Karpas-422 (cell line): ENCODE measurements around the gene CXCL10. TPM values are rescaled to one million over a fixed set of nuclear protein-coding genes. Genes with fewer than 3 reads are reported as not detected.
"Not testable (repeated sequence)": the region's sequence is repeated elsewhere in the genome, so short reads cannot be mapped to it uniquely, and the experiment has no call there.

Source experiments
- DNase-seq: peaks from one replicate; pipeline ENCODE4 v3.0.0-alpha.2; 2015
- H2AFZ ChIP-seq: fragments of 200-600 bp; sonication (generic); 2 replicates; pipeline ENCODE4 v1.6.1; 2014; ENCODE audit warnings: antibody characterized with exemption, low read length, mixed read lengths
- H3K27ac ChIP-seq: fragments of 200-600 bp; sonication (generic); 2 replicates; pipeline ENCODE4 v1.5.1; 2014; ENCODE audit warnings: mild to moderate bottlenecking, low read length, moderate library complexity
- H3K27me3 ChIP-seq: fragments of 200-600 bp; sonication (generic); 2 replicates; pipeline ENCODE4 v1.6.1; 2014; ENCODE audit warnings: low read length, mixed read lengths
- H3K36me3 ChIP-seq: fragments of 200-600 bp; sonication (generic); 2 replicates; pipeline ENCODE4 v1.6.1; 2014; ENCODE audit warnings: low read length, mixed read lengths; ENCODE audit not compliant: insufficient read depth
- H3K4me1 ChIP-seq: fragments of 200-600 bp; sonication (generic); 2 replicates; pipeline ENCODE4 v1.6.1; 2014; ENCODE audit warnings: mild to moderate bottlenecking, low read length, mixed read lengths
- H3K4me2 ChIP-seq: fragments of 200-600 bp; sonication (generic); 2 replicates; pipeline ENCODE4 v1.6.1; 2014; ENCODE audit warnings: low read length, low read depth, mild to moderate bottlenecking; ENCODE audit not compliant: poor library complexity, severe bottlenecking
- H3K4me3 ChIP-seq: fragments of 200-600 bp; sonication (generic); 2 replicates; pipeline ENCODE4 v1.5.1; 2014; ENCODE audit warnings: mild to moderate bottlenecking, antibody characterized with exemption, low read length, mixed read lengths
- H3K79me2 ChIP-seq: fragments of 200-600 bp; sonication (generic); 2 replicates; pipeline ENCODE4 v1.6.1; 2014; ENCODE audit warnings: mild to moderate bottlenecking, low read length, mixed read lengths
- H3K9ac ChIP-seq: fragments of 200-600 bp; sonication (generic); 2 replicates; pipeline ENCODE4 v1.6.0; 2014; ENCODE audit warnings: low read length
- H3K9me2 ChIP-seq: fragments of 200-600 bp; sonication (generic), shearing (Covaris generic); replicated peaks from 2 replicates; pipeline ENCODE4 v1.6.0; 2014; ENCODE audit warnings: mild to moderate bottlenecking, low read length, moderate library complexity; ENCODE audit not compliant: insufficient read depth
- H3K9me3 ChIP-seq: fragments of 300-700, 200-600 bp; sonication (generic); 2 replicates; pipeline ENCODE4 v1.6.1; 2014; ENCODE audit warnings: low read length, mixed read lengths
- H4K20me1 ChIP-seq: fragments of 200-600 bp; sonication (generic); 2 replicates; pipeline ENCODE4 v1.6.1; 2014; ENCODE audit warnings: mild to moderate bottlenecking, antibody characterized with exemption, low read length, low read depth; ENCODE audit not compliant: insufficient read depth
- total RNA-seq: library from RNA; depleted of rRNA; stranded (reverse); fragments of >200 nt; shearing (Covaris generic); gene quantifications from 2 replicates; pipeline ENCODE4 v1.2.3, GENCODE V29; 2014; ENCODE audit warnings: low replicate concordance

Gene CXCL10
- total RNA-seq, 1 experiment from 2014 or later: not detected

DNA sequence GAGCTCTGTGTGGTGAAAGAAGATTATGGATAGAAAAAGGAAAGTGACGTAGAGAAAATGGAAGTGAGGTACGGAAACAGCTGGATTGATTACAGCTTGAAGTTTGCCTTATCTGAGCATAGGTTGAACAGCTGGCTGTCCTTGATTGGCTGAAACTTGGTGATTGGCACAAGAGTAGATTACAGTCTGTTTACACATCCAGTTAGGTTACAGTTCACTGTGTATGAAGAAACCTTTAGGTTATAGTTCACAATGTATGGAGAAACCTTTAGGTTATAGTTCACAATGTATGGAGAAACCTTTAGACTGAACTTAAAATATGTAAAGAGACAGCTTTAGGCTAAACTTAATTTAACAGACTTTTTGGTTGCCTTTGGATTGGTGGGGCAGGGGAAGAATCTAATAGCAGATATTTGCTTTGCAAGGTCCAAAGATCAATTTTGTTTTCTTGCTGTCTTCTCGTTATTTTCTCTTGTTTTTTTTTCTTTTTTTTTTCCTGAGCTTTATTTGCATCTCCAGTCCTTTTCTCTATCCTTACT, 35.7 kb upstream of the CXCL10 start:
- Histone ChIP-seq H3K27ac (no peak overlapping the region), H3K9me2 (no peaks in the 10 kb centered on the region), H3K9ac (no peak overlapping the region), H2AFZ (no peak overlapping the region), H3K4me2 (no peak overlapping the region), H3K27me3 (no peaks in the 10 kb centered on the region), H3K4me3 (no peak overlapping the region), H4K20me1 (no peaks in the 10 kb centered on the region), H3K36me3 (no peaks in the 10 kb centered on the region), H3K4me1 (peaks cover 23% of the 10 kb centered on the region), H3K9me3 (no peaks in the 10 kb centered on the region), H3K79me2 (no peaks in the 10 kb centered on the region)
- no peak for DNase-seq

DNA sequence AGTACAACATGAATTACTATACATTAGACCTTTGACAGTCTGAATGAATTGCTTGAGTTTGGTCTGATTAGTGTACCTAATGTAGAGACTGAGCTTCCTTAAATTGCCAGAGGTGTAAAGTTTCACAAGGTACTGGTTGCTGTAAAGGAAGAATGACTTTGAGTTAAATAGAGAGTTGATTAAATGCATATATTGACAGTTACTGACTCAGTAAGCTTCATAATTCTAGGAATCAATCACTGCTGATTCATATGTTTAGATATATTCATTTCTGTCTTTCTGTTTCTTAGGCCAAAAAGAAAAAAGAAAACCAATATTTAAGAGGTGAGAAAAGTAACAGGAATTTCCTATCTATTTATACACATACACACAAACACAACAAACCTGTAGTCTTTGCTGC, 35.0 kb upstream of the CXCL10 start:
- Histone ChIP-seq H3K27me3 (no peaks in the 10 kb centered on the region), H3K9ac (no peak overlapping the region), H3K4me3 (no peak overlapping the region), H3K79me2 (no peaks in the 10 kb centered on the region), H3K4me1 (peaks cover 23% of the 10 kb centered on the region), H3K27ac (no peak overlapping the region), H3K36me3 (no peaks in the 10 kb centered on the region), H3K4me2 (no peak overlapping the region), H2AFZ (no peak overlapping the region), H4K20me1 (no peaks in the 10 kb centered on the region), H3K9me3 (no peaks in the 10 kb centered on the region), H3K9me2 (no peaks in the 10 kb centered on the region)
- DNase-seq: no peak

GRCh38 chr4:76055421-76055820, 32.1 kb upstream of the CXCL10 start:
- H3K4me1 ChIP-seq: peaks cover 14% of the 10 kb centered on the region
- H3K9me2 ChIP-seq: no peaks in the 10 kb centered on the region
- H3K9ac ChIP-seq: peak overlapping the region; percentile 24; the same call in 1 of the 2 replicates
- DNase-seq: no peak
- no peaks in the 10 kb centered on the region for H3K9me3 ChIP-seq
- H3K4me2 ChIP-seq: peak overlapping the region; percentile 25
- 0 out of 2 replicates have a peak overlapping the region, but pooled peaks have one; percentile 5 for H2AFZ ChIP-seq
- H3K27me3 ChIP-seq: no peaks in the 10 kb centered on the region
- H3K27ac ChIP-seq: peak overlapping the region; percentile 19; the same call in 1 of the 2 replicates
- H3K79me2 ChIP-seq: no peaks in the 10 kb centered on the region
- no peaks in the 10 kb centered on the region for H3K36me3 ChIP-seq
- H3K4me3 ChIP-seq: peak overlapping the region; percentile 9; the same call in 1 of the 2 replicates
- no peaks in the 10 kb centered on the region for H4K20me1 ChIP-seq

- Histone ChIP-seq H3K4me3 (peak overlapping the region; percentile 9; the same call in 1 of the 2 replicates), H3K9ac (peak overlapping the region; percentile 24; the same call in 1 of the 2 replicates), H3K4me2 (peak overlapping the region; percentile 25), H4K20me1 (no peaks in the 10 kb centered on the region), H3K36me3 (no peaks in the 10 kb centered on the region), H3K27ac (peak overlapping the region; percentile 19; the same call in 1 of the 2 replicates), H2AFZ (0 out of 2 replicates have a peak overlapping the region, but pooled peaks have one; percentile 5), H3K9me2 (no peaks in the 10 kb centered on the region), H3K79me2 (no peaks in the 10 kb centered on the region), H3K9me3 (no peaks in the 10 kb centered on the region), H3K4me1 (peaks cover 14% of the 10 kb centered on the region), H3K27me3 (no peaks in the 10 kb centered on the region)
- peak; percentile 59 for DNase-seq
Observed at GRCh38 chr4:76055016-76055415, 31.7 kb upstream of the CXCL10 start.

DNA sequence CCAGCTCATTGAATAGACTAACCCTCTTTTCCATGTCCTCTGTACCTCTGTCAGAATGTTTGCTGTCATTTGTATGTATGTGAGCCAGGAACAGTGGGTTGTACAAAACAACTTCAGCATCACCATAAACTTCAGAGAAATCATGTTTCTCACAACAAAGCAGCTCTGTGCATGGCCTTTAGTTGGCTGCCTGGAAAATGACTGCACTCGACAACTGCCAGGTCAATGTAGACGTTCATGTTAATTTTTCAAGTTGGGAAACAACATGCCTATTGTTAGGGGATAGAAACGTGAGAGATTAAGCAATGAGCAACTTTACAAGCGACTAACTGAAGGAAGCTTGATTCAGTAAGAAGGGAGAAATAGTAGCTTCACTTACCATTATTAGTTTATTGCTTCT, 30.4 kb upstream of the CXCL10 start:
- peaks cover 14% of the 10 kb centered on the region for H3K4me1 ChIP-seq
- H3K9me3 ChIP-seq: no peaks in the 10 kb centered on the region
- DNase-seq: no peak
- H3K9me2 ChIP-seq: no peaks in the 10 kb centered on the region
- no peak overlapping the region for H2AFZ ChIP-seq
- no peak overlapping the region for H3K4me3 ChIP-seq
- no peaks in the 10 kb centered on the region for H3K79me2 ChIP-seq
- no peak overlapping the region for H3K9ac ChIP-seq
- no peaks in the 10 kb centered on the region for H3K27me3 ChIP-seq
- H3K27ac ChIP-seq: no peak overlapping the region
- no peak overlapping the region for H3K4me2 ChIP-seq
- no peaks in the 10 kb centered on the region for H4K20me1 ChIP-seq
- H3K36me3 ChIP-seq: no peaks in the 10 kb centered on the region

GRCh38 chr4:76050560-76051050, 27.3 kb upstream of the CXCL10 start:
- not testable (repeated sequence) for H3K4me3 ChIP-seq, H3K27ac ChIP-seq, H3K4me2 ChIP-seq, DNase-seq, H3K9me3 ChIP-seq, H3K79me2 ChIP-seq, H3K9ac ChIP-seq, H4K20me1 ChIP-seq, H2AFZ ChIP-seq, H3K9me2 ChIP-seq, H3K36me3 ChIP-seq, H3K27me3 ChIP-seq
- peaks cover 11% of the 10 kb centered on the region for H3K4me1 ChIP-seq

- not testable (repeated sequence) for H3K27me3 ChIP-seq, H3K79me2 ChIP-seq, H3K9ac ChIP-seq, H3K27ac ChIP-seq, H3K9me2 ChIP-seq, H4K20me1 ChIP-seq, H3K4me2 ChIP-seq, H3K4me3 ChIP-seq, H3K4me1 ChIP-seq, DNase-seq, H2AFZ ChIP-seq, H3K9me3 ChIP-seq, H3K36me3 ChIP-seq
Observed at GRCh38 chr4:76049860-76050416, 26.6 kb upstream of the CXCL10 start.

GRCh38 chr4:76044686-76045085, 21.4 kb upstream of the CXCL10 start:
- H3K9ac ChIP-seq, H3K79me2 ChIP-seq, H3K4me3 ChIP-seq, H3K27ac ChIP-seq, H2AFZ ChIP-seq, H3K4me1 ChIP-seq, H4K20me1 ChIP-seq, H3K9me3 ChIP-seq, H3K27me3 ChIP-seq, H3K36me3 ChIP-seq, DNase-seq, H3K4me2 ChIP-seq, H3K9me2 ChIP-seq: not testable (repeated sequence)
